Activated CD4-positive, alpha-beta T cell treated with anti-CD3 and anti-CD28 coated beads for 4 hours (primary cell): ENCODE data around the gene SCAMP1.
"Not testable (repeated sequence)": the region's sequence is repeated elsewhere in the genome, so short reads cannot be mapped to it uniquely, and the experiment has no call there.

ENCODE experiments used
- DNase-seq, 2 donors: peaks; one replicate each; pipeline ENCODE4 v3.0.0-alpha.2; 2020

Gene SCAMP1, protein sequence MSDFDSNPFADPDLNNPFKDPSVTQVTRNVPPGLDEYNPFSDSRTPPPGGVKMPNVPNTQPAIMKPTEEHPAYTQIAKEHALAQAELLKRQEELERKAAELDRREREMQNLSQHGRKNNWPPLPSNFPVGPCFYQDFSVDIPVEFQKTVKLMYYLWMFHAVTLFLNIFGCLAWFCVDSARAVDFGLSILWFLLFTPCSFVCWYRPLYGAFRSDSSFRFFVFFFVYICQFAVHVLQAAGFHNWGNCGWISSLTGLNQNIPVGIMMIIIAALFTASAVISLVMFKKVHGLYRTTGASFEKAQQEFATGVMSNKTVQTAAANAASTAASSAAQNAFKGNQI

GRCh38 chr5:78359831-78360673 is at the start of gene SCAMP1:
TSS of gene SCAMP1 (plus strand) at chr5:78360617. CDS start at chr5:78360672, 55 bp downstream.
- DNase-seq: peak; percentile 85 to 90

GRCh38 chr5:78317515-78317914 is 42.9 kb upstream of the SCAMP1 start:
- no peak for DNase-seq

DNA sequence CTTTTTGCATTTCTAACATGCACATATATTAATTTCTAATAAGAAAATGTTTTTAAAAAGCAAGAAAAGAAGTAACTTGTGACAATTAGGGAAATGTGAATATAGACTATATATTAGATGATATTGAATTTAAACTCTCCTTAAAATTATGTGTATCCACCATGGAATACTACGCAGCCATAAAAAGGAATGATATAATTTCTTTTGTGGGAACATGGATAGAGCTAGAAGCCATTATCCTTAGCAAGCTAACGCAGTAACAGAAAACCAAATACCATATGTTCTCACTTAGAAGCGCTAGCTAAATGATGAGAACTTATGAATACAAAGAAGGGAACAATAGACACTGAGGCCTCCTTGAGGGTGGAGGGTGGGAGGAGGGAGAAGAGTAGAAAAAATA is 42.1 kb upstream of the SCAMP1 start:
- no peak for DNase-seq

DNA sequence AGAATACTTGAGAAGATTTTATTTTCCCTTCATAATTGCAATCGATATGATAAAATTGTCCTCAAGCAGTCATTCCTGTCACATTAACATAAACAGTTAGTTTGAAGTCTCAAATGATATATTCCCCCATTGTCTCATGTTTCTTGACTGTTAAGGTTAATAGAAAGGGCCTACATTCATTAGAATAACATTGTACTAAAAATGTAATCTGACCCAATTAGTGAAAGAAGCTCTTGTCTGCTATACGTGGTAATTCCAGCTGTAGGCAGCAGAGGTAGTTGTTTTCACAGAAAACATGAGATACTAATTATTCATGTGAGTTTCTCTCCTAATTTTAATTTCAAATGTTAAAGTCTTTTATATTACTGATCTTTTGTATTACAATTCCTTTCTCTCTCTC is 40.0 kb upstream of the SCAMP1 start:
- peak in 1 of 2 donors; percentile 9 for DNase-seq

GRCh38 chr5:78323241-78323640 is 37.2 kb upstream of the SCAMP1 start:
- DNase-seq: no peak

- DNase-seq: no peak
Observed at GRCh38 chr5:78326930-78327329, 33.5 kb upstream of the SCAMP1 start.

DNA sequence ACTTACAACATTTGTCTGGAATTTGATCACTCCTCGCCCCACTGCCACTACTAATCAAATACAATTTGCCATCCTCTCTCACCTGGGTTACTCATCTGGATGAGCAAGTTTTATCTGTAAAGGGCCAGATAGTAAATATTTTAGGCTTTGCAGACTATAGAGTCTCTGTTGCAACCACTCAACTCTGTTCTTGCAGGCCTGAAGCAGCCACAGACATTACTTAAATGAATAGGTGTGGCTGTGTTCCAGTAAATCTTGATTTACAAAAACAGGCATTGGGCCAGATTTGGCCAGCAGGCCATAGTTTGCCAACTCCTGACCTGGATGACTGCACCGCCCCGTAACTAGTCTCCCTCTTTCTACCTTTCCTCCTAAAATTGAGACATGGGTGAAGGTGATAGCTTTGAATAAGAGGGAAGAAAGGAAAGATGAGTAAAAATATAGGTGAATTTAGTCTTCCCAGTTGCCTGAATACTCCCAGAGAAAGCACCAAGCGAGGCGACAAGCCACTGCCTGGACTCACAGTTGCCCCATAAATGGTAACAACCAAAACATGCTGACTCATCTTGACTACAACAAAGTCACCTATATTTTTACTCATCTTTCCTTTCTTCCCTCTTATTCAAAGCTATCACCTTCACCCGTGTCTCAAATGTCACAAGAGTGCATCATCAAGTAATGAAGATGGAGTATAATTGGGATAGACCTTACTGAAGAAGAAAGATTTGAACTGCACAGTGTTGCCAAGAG is 32.5 kb upstream of the SCAMP1 start:
- no peak for DNase-seq

DNA sequence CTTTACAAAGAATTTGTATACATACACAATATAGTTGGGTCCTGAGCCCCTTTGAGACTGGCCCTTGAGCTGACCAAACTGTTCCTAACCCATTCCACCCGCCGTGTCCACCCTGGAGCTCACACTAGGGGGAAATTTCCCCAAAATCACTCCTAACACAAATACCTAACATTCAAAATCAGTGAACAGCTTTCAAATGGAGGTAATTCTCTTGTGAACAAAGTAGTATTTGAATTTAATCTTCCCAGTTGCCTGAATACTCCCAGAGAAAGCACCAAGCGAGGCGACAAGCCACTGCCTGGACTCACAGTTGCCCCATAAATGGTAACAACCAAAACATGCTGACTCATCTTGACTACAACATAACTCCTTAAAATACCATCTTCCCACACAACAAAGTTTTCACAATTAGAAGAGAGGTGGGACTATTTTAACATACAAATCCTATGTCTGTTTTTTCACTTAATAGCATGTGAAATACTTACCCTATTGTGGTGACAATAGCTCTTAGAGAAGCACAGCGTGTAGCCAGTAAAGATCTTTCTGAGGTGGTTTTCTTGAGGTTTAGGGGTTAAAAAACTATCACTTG is 31.7 kb upstream of the SCAMP1 start:
- DNase-seq: no peak

GRCh38 chr5:78331523-78332080 is 28.8 kb upstream of the SCAMP1 start:
- no peak for DNase-seq

DNA sequence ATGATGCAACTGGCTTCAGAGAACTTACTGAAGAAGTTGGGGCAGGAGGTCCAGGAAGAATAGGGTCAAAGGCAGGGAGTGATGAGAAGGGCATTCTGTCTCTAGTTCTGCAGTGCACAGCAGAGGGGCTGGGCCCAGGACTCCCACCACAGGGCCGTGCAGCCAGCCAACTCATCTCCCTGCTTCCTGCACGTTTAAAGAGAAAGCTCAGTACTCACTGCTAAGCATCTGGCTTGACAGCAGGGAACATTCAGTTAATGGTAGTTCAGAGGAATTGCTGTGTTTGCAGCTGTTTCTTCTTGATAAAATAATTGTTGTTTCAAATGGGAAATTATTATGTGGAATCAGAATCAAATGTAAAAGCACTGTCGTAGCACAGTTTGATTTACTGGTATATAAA is 25.6 kb upstream of the SCAMP1 start:
- no peak for DNase-seq

- no peak for DNase-seq
Observed at GRCh38 chr5:78335976-78336375, 24.4 kb upstream of the SCAMP1 start.

GRCh38 chr5:78336698-78337097 is 23.7 kb upstream of the SCAMP1 start:
- no peak for DNase-seq

GRCh38 chr5:78339617-78340436 is 20.6 kb upstream of the SCAMP1 start:
- no peak for DNase-seq

DNA sequence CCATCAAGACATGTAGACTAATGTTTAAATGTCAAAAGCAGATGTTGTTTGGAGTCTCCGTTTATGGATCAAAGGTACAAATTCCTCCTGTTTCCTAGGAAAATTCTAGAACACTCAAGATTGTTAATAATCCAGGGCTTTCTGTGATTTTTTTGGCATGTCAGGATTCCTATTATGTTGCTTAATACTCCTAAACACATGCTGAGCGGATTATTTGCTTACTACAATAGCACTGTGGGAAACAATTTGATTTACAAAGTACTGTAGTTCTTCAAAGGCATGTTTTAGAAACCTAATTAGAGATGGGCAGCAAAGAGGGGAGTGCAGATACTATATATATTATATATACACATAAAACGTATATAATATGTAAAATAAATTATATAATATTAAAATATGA is 19.0 kb upstream of the SCAMP1 start:
- DNase-seq: no peak

DNA sequence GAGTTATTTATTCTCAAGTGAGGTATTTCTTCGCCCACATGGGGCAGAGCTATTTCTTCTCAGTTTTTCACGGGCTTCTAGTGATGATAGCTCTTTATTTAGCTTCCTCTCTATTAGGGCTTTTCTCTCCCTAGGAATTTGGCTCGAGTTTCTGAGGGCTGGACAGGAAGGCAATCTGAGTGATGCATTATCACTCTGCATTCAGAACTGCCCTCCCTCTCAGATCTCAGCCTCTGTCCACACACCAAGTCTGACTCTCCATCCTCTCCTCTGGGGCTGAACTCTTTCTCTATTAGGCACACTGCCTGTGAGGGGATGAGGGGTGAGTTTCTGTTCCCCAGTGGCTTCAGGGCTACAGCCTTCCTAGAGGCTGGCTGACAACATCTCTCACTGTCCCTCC is 14.9 kb upstream of the SCAMP1 start:
- DNase-seq: no peak

DNA sequence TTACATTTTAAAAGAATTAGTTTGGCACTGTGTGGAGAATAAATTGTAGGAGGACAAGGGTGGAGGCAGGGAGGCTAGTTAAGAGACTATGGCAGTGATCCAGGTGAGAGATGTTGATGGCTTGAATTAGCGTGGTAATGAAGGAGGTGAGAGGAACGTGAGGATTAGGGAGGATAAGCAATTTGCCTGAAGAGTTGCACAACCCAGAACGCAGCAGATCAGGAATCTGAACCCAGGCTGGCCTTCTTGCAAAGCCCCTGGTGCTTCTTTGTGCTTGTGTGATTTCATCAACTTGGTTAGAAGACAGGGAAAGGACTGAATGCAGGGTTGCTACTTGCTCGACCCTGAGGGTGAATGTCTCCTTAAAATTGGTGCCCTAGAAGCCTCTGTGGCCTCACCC is 6.9 kb upstream of the SCAMP1 start:
- DNase-seq: no peak

- DNase-seq: no peak
Observed at GRCh38 chr5:78354066-78354670, 6.2 kb upstream of the SCAMP1 start.

- no peak for DNase-seq
Observed at GRCh38 chr5:78355561-78355960, 4.9 kb upstream of the SCAMP1 start.

DNA sequence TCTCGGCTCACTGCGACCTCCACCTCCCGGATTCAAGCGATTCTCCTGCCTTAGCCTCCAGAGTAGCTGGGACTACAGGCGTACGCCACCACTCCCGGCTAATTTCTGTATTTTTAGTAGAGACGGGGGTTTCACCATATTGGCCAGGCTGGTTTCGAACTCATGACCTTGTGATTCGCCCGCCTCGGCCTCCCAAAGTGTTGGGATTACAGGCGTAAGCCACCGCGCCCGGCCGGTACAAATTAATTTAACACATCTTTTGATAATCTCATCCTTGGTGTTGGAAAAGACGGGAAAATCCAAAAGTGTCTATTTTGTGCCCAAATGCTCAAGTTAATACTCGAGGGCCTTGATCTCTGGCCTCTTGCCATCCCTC is 974 bp upstream of the SCAMP1 start:
- not testable (repeated sequence) for DNase-seq

GRCh38 chr5:78360674-78360923 is 182 bp downstream of the SCAMP1 start:
- DNase-seq: no peak

DNA sequence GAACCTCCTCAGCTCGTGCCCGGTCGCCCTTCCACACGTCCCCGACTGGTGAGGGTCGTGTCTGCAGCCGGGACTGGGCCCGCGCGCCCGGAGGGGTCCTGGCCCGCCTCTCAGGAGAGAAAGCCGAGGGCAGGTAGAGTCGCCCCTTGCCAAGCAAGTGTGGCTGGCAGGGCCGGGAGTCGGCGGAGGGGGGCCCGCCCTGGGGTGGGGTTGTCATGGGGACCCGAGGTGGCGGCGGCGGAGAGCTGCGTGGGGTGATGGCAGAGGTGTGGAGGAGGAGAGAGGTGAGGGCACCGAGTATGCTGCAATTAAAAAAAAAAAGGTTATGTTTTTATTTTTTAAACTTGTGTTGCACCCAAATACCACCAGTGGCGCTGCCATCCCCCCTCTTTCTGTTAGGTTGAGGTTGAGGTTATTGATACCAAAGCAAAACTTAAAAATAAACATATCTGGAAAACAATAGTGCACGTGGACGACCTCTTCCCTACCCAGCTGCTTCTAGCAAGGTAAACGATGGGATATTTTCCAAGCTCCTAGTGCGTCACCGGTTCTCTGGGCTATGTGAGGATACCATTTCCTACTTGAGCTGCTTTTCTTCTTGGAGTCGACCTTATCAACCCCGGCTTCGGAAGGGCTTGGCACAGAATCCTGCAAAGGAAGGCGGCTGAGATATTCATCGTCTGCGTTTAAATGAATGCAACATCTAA is 660 bp downstream of the SCAMP1 start:
- peak; percentile 72 to 78 for DNase-seq
